22Rv1 (cell line): Measurements from ENCODE around the gene TXNL1.
A peak's percentile ranks its signal among the peaks of the same experiment; 100 is the strongest.

Source experiments
- CTCF ChIP-seq: fragments of 450-650 bp; IDR thresholded peaks from 2 replicates; pipeline ENCODE4 v1.5.1; 2017; ENCODE audit warnings: mild to moderate bottlenecking
- ZFX ChIP-seq: fragments of 450-650 bp; IDR thresholded peaks from 2 replicates; pipeline ENCODE4 v1.6.1; 2017; ENCODE audit warnings: antibody characterized with exemption, borderline replicate concordance

GRCh38 chr18:56563568-56563967 is 74.8 kb downstream of the TXNL1 start:
- TF ChIP-seq CTCF = peak; percentile 13; the same call in 1 of the 2 replicates
- no peak for TF ChIP-seq ZFX
